MM.1S (cell line): ENCODE data around the gene ZIC2.

Source experiments
- DNase-seq: peaks from one replicate; pipeline ENCODE4 v3.0.0-alpha.2; 2015
- H2AFZ ChIP-seq: fragments of 300-600 bp; sonication (generic); 2 replicates; pipeline ENCODE4 v1.6.0; 2016; ENCODE audit warnings: antibody characterized with exemption, low read length
- H3F3A ChIP-seq: fragments of 300-600 bp; sonication (generic); 2 replicates; pipeline ENCODE4 v1.6.1; 2016; ENCODE audit warnings: mild to moderate bottlenecking, antibody characterized with exemption, low read length, moderate library complexity, mixed read lengths; ENCODE audit not compliant: insufficient read depth
- H3K27ac ChIP-seq: fragments of 300-600 bp; sonication (generic); 2 replicates; pipeline ENCODE4 v1.5.1; 2016; ENCODE audit warnings: mild to moderate bottlenecking, low read length
- H3K27me3 ChIP-seq: fragments of 300-600 bp; sonication (generic); replicated peaks from 2 replicates; pipeline ENCODE4 v1.6.0; 2016; ENCODE audit warnings: low read length; ENCODE audit not compliant: insufficient read depth
- H3K36me3 ChIP-seq: fragments of 300-600 bp; sonication (generic); replicated peaks from 2 replicates; pipeline ENCODE4 v1.6.1; 2016; ENCODE audit warnings: mild to moderate bottlenecking, low read length, mixed read lengths; ENCODE audit not compliant: insufficient read depth
- H3K4me1 ChIP-seq: fragments of 300-600 bp; sonication (generic); 2 replicates; pipeline ENCODE4 v1.6.1; 2016; ENCODE audit warnings: low read length, mixed read lengths
- H3K4me2 ChIP-seq: fragments of 300-600 bp; sonication (generic); 2 replicates; pipeline ENCODE4 v1.6.0; 2016; ENCODE audit warnings: low read depth, low read length
- H3K4me3 ChIP-seq: fragments of 300-600 bp; sonication (generic); 2 replicates; pipeline ENCODE4 v1.5.1; 2016; ENCODE audit warnings: low read length, mixed read lengths
- H3K79me2 ChIP-seq: fragments of 300-600 bp; sonication (generic); 2 replicates; pipeline ENCODE4 v1.6.1; 2016; ENCODE audit warnings: mixed run types, low read length, mixed read lengths
- H3K9ac ChIP-seq: fragments of 300-600 bp; sonication (generic); 2 replicates; pipeline ENCODE4 v1.6.1; 2016; ENCODE audit warnings: low read length, mixed read lengths
- H3K9me2 ChIP-seq: fragments of 300-600 bp; sonication (generic); replicated peaks from 2 replicates; pipeline ENCODE4 v1.6.1; 2016; ENCODE audit warnings: mild to moderate bottlenecking, low read length, mixed read lengths; ENCODE audit not compliant: insufficient read depth
- H3K9me3 ChIP-seq: fragments of 300-600 bp; sonication (generic); replicated peaks from 2 replicates; pipeline ENCODE4 v1.6.1; 2016; ENCODE audit warnings: mild to moderate bottlenecking, low read length, mixed read lengths; ENCODE audit not compliant: insufficient read depth
- H4K20me1 ChIP-seq: fragments of 300-600 bp; sonication (generic); 2 replicates; pipeline ENCODE4 v1.6.1; 2016; ENCODE audit warnings: mild to moderate bottlenecking, low read length, moderate library complexity, mixed read lengths; ENCODE audit not compliant: insufficient read depth
- CTCF ChIP-seq: fragments of 300-600 bp; sonication (generic); IDR thresholded peaks from 2 replicates; pipeline ENCODE4 v1.5.1; 2016; ENCODE audit warnings: antibody characterized with exemption, low read length, mixed read lengths
- EZH2 ChIP-seq: fragments of 300-600 bp; sonication (generic); optimal IDR thresholded peaks from 2 replicates; pipeline ENCODE3; 2017; ENCODE audit warnings: low read depth, mild to moderate bottlenecking, antibody characterized with exemption, low read length, mixed read lengths
- EZH2phosphoT487 ChIP-seq: fragments of 300-600 bp; sonication (generic); IDR thresholded peaks from 2 replicates; pipeline ENCODE4 v1.6.1; 2018; ENCODE audit warnings: antibody characterized with exemption, low read length

The ZIC2 gene

GRCh38 chr13:99972190-99972731 is 9.3 kb upstream of the ZIC2 start:
- Histone ChIP-seq H3K4me2 (no peak overlapping the region), H4K20me1 (no peaks in the 10 kb centered on the region), H3K27me3 (peaks cover 28% of the 10 kb centered on the region), H2AFZ (no peak overlapping the region), H3K36me3 (no peaks in the 10 kb centered on the region), H3K4me1 (no peaks in the 10 kb centered on the region), H3K79me2 (no peaks in the 10 kb centered on the region), H3K9ac (no peak overlapping the region), H3K9me3 (no peaks in the 10 kb centered on the region), H3K4me3 (no peak overlapping the region), H3F3A (no peaks in the 10 kb centered on the region), H3K9me2 (no peaks in the 10 kb centered on the region), H3K27ac (no peak overlapping the region)
- TF ChIP-seq EZH2 = no peak
- no peak for TF ChIP-seq EZH2phosphoT487
- TF ChIP-seq CTCF = no peak
- no peak for DNase-seq

- no peak overlapping the region for H3K27ac ChIP-seq
- H3K4me3 ChIP-seq = no peak overlapping the region
- no peak for DNase-seq
- peaks cover 28% of the 10 kb centered on the region for H3K27me3 ChIP-seq
- no peak overlapping the region for H3K4me2 ChIP-seq
- no peaks in the 10 kb centered on the region for H3K9me3 ChIP-seq
- no peak overlapping the region for H2AFZ ChIP-seq
- H4K20me1 ChIP-seq = no peaks in the 10 kb centered on the region
- TF ChIP-seq CTCF (no peak), EZH2phosphoT487 (no peak), EZH2 (no peak)
- no peak overlapping the region for H3K9ac ChIP-seq
- no peaks in the 10 kb centered on the region for H3K79me2 ChIP-seq
- no peaks in the 10 kb centered on the region for H3K9me2 ChIP-seq
- H3K36me3 ChIP-seq = no peaks in the 10 kb centered on the region
- no peaks in the 10 kb centered on the region for H3K4me1 ChIP-seq
- no peaks in the 10 kb centered on the region for H3F3A ChIP-seq
These were observed 8.3 kb upstream of the ZIC2 start for GRCh38 chr13:99973163-99973807.

DNA sequence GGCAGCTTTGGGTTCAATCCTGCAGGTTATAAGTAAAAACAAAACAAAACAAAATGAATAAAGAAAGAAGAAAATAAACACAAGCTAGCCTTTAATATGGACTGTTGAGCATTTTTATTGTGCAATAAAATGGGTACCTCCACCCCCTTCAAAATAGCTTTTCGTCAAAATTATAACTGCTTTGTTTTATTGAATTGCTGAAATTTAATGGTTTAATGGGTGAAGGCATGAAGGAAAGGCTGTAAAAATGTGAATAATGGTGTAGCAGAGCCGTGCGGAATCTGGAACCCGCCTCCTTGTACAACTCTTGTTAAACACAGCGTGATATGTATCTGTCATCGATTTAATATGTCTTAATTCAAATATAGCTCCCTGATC is 7.8 kb upstream of the ZIC2 start:
- Histone ChIP-seq H3K9me3 (no peaks in the 10 kb centered on the region), H3K4me1 (no peaks in the 10 kb centered on the region), H3F3A (no peaks in the 10 kb centered on the region), H2AFZ (no peak overlapping the region), H3K36me3 (no peaks in the 10 kb centered on the region), H3K27ac (no peak overlapping the region), H3K4me3 (no peak overlapping the region), H3K9ac (no peak overlapping the region), H3K4me2 (no peak overlapping the region), H3K79me2 (no peaks in the 10 kb centered on the region), H3K9me2 (no peaks in the 10 kb centered on the region), H3K27me3 (peaks cover 29% of the 10 kb centered on the region), H4K20me1 (no peaks in the 10 kb centered on the region)
- TF ChIP-seq CTCF (no peak), EZH2 (no peak), EZH2phosphoT487 (no peak)
- no peak for DNase-seq
